ENCODE results near the gene CSNK1A1.

CSNK1A1 gene

GRCh38 chr5:149475777-149476176, 75.5 kb downstream of the CSNK1A1 start:
- in situ Hi-C loops (cut with MboI; ENCODE audit: low pct_unique_long_range_greater_than_20kb, low sequenced_read_pairs, unreplicated experiment): no loop called here
- DNase-seq (ENCODE audit: low spot score): no peak
- no peak for TF ChIP-seq CTCF (IDR thresholded peaks at IDR 0.05; ENCODE audit: extremely low read depth, insufficient read depth, missing control alignments)

- TF ChIP-seq CTCF (IDR thresholded peaks at IDR 0.05; ENCODE audit: extremely low read depth, insufficient read depth, missing control alignments): no peak
- in situ Hi-C loops (cut with MboI; ENCODE audit: low pct_unique_long_range_greater_than_20kb, low sequenced_read_pairs, unreplicated experiment): no loop called here
- DNase-seq (ENCODE audit: low spot score): no peak
These were observed 77.0 kb downstream of the CSNK1A1 start for GRCh38 chr5:149474198-149474597.

DNA sequence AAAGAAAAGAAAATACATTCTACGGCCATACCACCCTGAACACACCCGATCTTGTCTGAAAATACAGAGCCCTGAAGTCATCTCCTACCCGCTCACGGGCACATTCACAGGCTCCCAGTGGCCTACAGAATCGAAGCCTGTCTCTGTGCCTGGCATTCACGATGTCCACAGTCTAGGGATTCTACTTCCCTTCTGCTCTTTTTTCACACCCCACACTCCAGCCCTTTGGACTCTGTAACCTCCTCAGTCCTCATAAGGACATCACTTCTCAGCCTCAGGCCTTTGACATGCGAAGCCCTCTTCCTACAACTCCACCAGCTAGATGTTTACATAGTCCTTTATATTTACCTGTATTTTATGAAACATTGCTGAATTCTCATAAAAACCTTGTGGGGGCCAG, 77.8 kb downstream of the CSNK1A1 start:
- DNase-seq (ENCODE audit: low spot score): no peak
- TF ChIP-seq CTCF (IDR thresholded peaks at IDR 0.05; ENCODE audit: extremely low read depth, insufficient read depth, missing control alignments): no peak
- in situ Hi-C loops (cut with MboI; ENCODE audit: low pct_unique_long_range_greater_than_20kb, low sequenced_read_pairs, unreplicated experiment): no loop called here

- in situ Hi-C loops (cut with MboI; ENCODE audit: low pct_unique_long_range_greater_than_20kb, low sequenced_read_pairs, unreplicated experiment): no loop called here
- no peak for DNase-seq (ENCODE audit: low spot score)
- TF ChIP-seq CTCF (IDR thresholded peaks at IDR 0.05; ENCODE audit: extremely low read depth, insufficient read depth, missing control alignments): no peak
These were observed 78.8 kb downstream of the CSNK1A1 start for GRCh38 chr5:149472399-149472798.

DNA sequence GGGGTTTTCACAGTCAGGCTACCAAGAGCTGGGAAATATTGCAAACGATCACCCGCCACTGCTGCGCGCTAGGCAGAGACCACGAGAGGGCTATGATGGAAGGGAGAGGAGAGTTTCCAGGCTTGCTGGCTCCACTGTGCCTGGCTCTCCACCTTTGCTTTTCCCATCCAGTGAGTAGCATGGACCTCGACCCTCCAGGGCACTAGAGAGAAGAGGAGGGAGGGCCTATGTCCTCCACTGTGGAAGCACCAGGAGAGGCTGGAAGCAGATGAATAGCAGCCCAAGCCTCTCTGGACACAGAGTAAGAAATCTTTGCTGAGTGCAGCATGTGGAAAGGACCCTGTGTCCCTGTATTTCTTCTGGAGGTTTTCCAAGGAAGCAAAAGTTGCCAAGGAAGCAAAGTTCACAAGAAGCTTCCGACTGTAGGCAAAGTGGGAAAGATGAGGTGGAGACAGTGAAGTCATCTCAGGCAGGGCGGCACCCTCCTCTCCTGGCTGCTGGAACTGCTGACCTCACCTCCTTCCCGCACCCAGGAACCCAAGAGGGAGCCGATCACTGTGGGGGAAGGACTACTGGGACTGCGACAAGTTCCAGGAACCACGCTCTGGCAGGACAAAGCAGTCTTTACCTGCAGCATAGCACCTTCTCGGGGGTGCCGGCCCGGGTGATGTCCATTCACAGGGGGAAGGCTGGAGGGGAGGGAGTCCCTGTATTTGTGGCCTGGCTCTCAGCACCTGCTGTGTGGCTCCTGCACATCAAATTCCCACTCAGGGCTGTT, 79.6 kb downstream of the CSNK1A1 start:
- in situ Hi-C loops (cut with MboI; ENCODE audit: low pct_unique_long_range_greater_than_20kb, low sequenced_read_pairs, unreplicated experiment): no loop called here
- TF ChIP-seq CTCF (IDR thresholded peaks at IDR 0.05; ENCODE audit: extremely low read depth, insufficient read depth, missing control alignments): no peak
- no peak for DNase-seq (ENCODE audit: low spot score)

- no peak for TF ChIP-seq CTCF (IDR thresholded peaks at IDR 0.05; ENCODE audit: extremely low read depth, insufficient read depth, missing control alignments)
- in situ Hi-C loops (cut with MboI; ENCODE audit: low pct_unique_long_range_greater_than_20kb, low sequenced_read_pairs, unreplicated experiment): no loop called here
- no peak for DNase-seq (ENCODE audit: low spot score)
These were observed 80.3 kb downstream of the CSNK1A1 start for GRCh38 chr5:149470942-149471341.

Data from GM13977 (cell line).